H9 (cell line): ENCODE results near the gene LLGL2. TPM values are rescaled to one million over a fixed set of nuclear protein-coding genes. Genes with fewer than 3 reads are reported as not detected.

ENCODE experiments used
- DNase-seq: peaks from one replicate; pipeline ENCODE4 v3.0.0-alpha.2; 2017
- H2AFZ ChIP-seq: one replicate; pipeline ENCODE4 v1.6.1; 2013; ENCODE audit warnings: mild to moderate bottlenecking, low read length, control low read depth, moderate library complexity
- H2AK5ac ChIP-seq: 2 replicates; pipeline ENCODE4 v1.6.1; 2013; ENCODE audit warnings: low read length, control low read depth, mixed read lengths; ENCODE audit not compliant: insufficient read length
- H2BK120ac ChIP-seq: one replicate; pipeline ENCODE4 v1.6.1; 2013; ENCODE audit warnings: low read depth, mild to moderate bottlenecking, low read length, control low read depth, inconsistent platforms; ENCODE audit not compliant: poor library complexity, severe bottlenecking
- H2BK12ac ChIP-seq: 2 replicates; pipeline ENCODE4 v1.6.1; 2013; ENCODE audit warnings: low read length, control low read depth, mixed read lengths, low read depth; ENCODE audit not compliant: insufficient read length
- H2BK15ac ChIP-seq: 2 replicates; pipeline ENCODE4 v1.6.1; 2013; ENCODE audit warnings: low read depth, low read length, control low read depth
- H2BK20ac ChIP-seq: one replicate; pipeline ENCODE4 v1.6.1; 2013; ENCODE audit warnings: low read depth, mild to moderate bottlenecking, low read length, control low read depth, inconsistent platforms; ENCODE audit not compliant: poor library complexity, severe bottlenecking
- H2BK5ac ChIP-seq: 2 replicates; pipeline ENCODE4 v1.6.1; 2013; ENCODE audit warnings: low read length, control low read depth, mixed read lengths; ENCODE audit not compliant: insufficient read length
- H3K14ac ChIP-seq: 2 replicates; pipeline ENCODE4 v1.6.1; 2013; ENCODE audit warnings: low read length, control low read depth; ENCODE audit not compliant: insufficient read depth
- H3K18ac ChIP-seq: 2 replicates; pipeline ENCODE4 v1.6.1; 2013; ENCODE audit warnings: low read depth, mild to moderate bottlenecking, mixed read lengths, low read length, control low read depth; ENCODE audit not compliant: insufficient read length
- H3K23ac ChIP-seq: 2 replicates; pipeline ENCODE4 v1.6.1; 2013; ENCODE audit warnings: low read length, control low read depth, mixed read lengths, low read depth; ENCODE audit not compliant: insufficient read length
- H3K23me2 ChIP-seq: 2 replicates; pipeline ENCODE4 v1.6.1; 2013; ENCODE audit warnings: low read depth, mild to moderate bottlenecking, mixed read lengths, low read length, control low read depth; ENCODE audit not compliant: insufficient read length, poor library complexity, severe bottlenecking
- H3K27ac ChIP-seq: 2 replicates; pipeline ENCODE4 v1.5.1; 2013; ENCODE audit warnings: low read length, control low read depth, mixed read lengths, low read depth; ENCODE audit not compliant: insufficient read length
- H3K27me3 ChIP-seq: 2 replicates; pipeline ENCODE4 v1.6.1; 2013; ENCODE audit warnings: low read length, control low read depth, inconsistent platforms; ENCODE audit not compliant: insufficient read depth
- H3K4ac ChIP-seq: 2 replicates; pipeline ENCODE4 v1.6.1; 2013; ENCODE audit warnings: low read depth, mild to moderate bottlenecking, control low read depth, inconsistent platforms, low read length, moderate library complexity
- H3K4me1 ChIP-seq: 2 replicates; pipeline ENCODE4 v1.6.1; 2013; ENCODE audit warnings: low read length, control low read depth, inconsistent platforms; ENCODE audit not compliant: insufficient read depth
- H3K4me2 ChIP-seq: 2 replicates; pipeline ENCODE4 v1.6.1; 2013; ENCODE audit warnings: low read length, control low read depth, mixed read lengths; ENCODE audit not compliant: insufficient read length, insufficient read depth
- H3K56ac ChIP-seq: 2 replicates; pipeline ENCODE4 v1.6.1; 2013; ENCODE audit warnings: low read depth, mild to moderate bottlenecking, mixed read lengths, low read length, control low read depth; ENCODE audit not compliant: insufficient read length
- H3K79me1 ChIP-seq: 2 replicates; pipeline ENCODE4 v1.6.1; 2013; ENCODE audit warnings: low read depth, mild to moderate bottlenecking, moderate library complexity, low read length, control low read depth, inconsistent platforms; ENCODE audit not compliant: insufficient read depth, poor library complexity, severe bottlenecking
- H3K79me2 ChIP-seq: 2 replicates; pipeline ENCODE4 v1.6.1; 2013; ENCODE audit warnings: low read length, control low read depth, inconsistent platforms; ENCODE audit not compliant: insufficient read depth
- H3K9ac ChIP-seq: 2 replicates; pipeline ENCODE4 v1.6.1; 2013; ENCODE audit warnings: low read length, control low read depth, mixed read lengths; ENCODE audit not compliant: insufficient read length; ENCODE audit errors: extremely low read depth
- H3K9me3 ChIP-seq: one replicate; pipeline ENCODE4 v1.6.1; 2013; ENCODE audit warnings: low read depth, low read length, inconsistent platforms; ENCODE audit not compliant: control insufficient read depth
- H3T11ph ChIP-seq: one replicate; pipeline ENCODE4 v1.6.1; 2013; ENCODE audit warnings: mild to moderate bottlenecking, low read length, control low read depth, inconsistent platforms
- H4K20me1 ChIP-seq: one replicate; pipeline ENCODE4 v1.6.1; 2013; ENCODE audit not compliant: control insufficient read depth, insufficient read length, insufficient read depth
- H4K5ac ChIP-seq: 2 replicates; pipeline ENCODE4 v1.6.1; 2013; ENCODE audit warnings: low read depth, mild to moderate bottlenecking, mixed read lengths, low read length, control low read depth; ENCODE audit not compliant: insufficient read length
- H4K8ac ChIP-seq: replicated peaks from 2 replicates; pipeline ENCODE4 v1.6.1; 2013; ENCODE audit warnings: low read length, control low read depth, mixed read lengths, low read depth; ENCODE audit not compliant: insufficient read length
- H4K91ac ChIP-seq: 2 replicates; pipeline ENCODE4 v1.6.1; 2013; ENCODE audit warnings: low read depth, mild to moderate bottlenecking, moderate library complexity, mixed read lengths, low read length, control low read depth; ENCODE audit not compliant: insufficient read length
- H3K27ac Mint-ChIP-seq, 3 experiments: 2 replicates in 2 of 3; 3 replicates in 1 of 3; pipeline ENCODE4 v1.8.0; 2020 to 2021; ENCODE audit warnings: mixed read lengths in 3 of 3, mild to moderate bottlenecking in 1 of 3, moderate library complexity in 1 of 3
- H3K27me3 Mint-ChIP-seq: 2 replicates; pipeline ENCODE4 v1.8.0; 2021; ENCODE audit warnings: low read depth, mild to moderate bottlenecking, moderate library complexity, mixed read lengths
- H3K36me3 Mint-ChIP-seq, 3 experiments: 2 replicates in 2 of 3; 3 replicates in 1 of 3; pipeline ENCODE4 v1.8.0; 2020 to 2021; ENCODE audit warnings: low read depth in 3 of 3, mixed read lengths in 3 of 3; ENCODE audit not compliant: insufficient read depth in 1 of 3
- H3K4me1 Mint-ChIP-seq, 2 experiments: 2 replicates each; pipeline ENCODE4 v1.8.0; 2020; ENCODE audit warnings: mixed read lengths in 2 of 2
- H3K4me3 Mint-ChIP-seq, 2 experiments: 2 replicates in 1 of 2; 3 replicates in 1 of 2; pipeline ENCODE4 v1.8.0; 2020 to 2021; ENCODE audit warnings: mild to moderate bottlenecking in 2 of 2, mixed read lengths in 2 of 2, moderate library complexity in 1 of 2
- H3K9me3 Mint-ChIP-seq, 2 experiments: 2 replicates in 1 of 2; 3 replicates in 1 of 2; pipeline ENCODE4 v1.8.0; 2020; ENCODE audit warnings: mild to moderate bottlenecking in 2 of 2, mixed read lengths in 2 of 2, moderate library complexity in 1 of 2
- WGBS: extraction: QIAGEN DNeasy Blood & Tissue Kit; methylation state at CpG from one replicate; pipeline ENCODE4 v1.1.7; 2013; ENCODE audit warnings: missing lambda C conversion rate, low lambda C conversion rate, mixed read lengths; ENCODE audit not compliant: insufficient read length; ENCODE audit errors: extremely low coverage; 5-methylcytosine and 5-hydroxymethylcytosine counted together
- total RNA-seq: library from RNA; stranded (reverse); gene quantifications from 2 replicates; pipeline ENCODE4 v1.2.1, GENCODE V29; 2021
- TF ChIP-seq, protein P1 (sequence below): fragments of 200-600 bp; sonication (generic); conservative IDR thresholded peaks from 3 replicates; pipeline ENCODE4 v1.8.0; 2021; ENCODE audit warnings: antibody characterized with exemption, mild to moderate bottlenecking

Gene LLGL2
- total RNA-seq, 1 experiment from 2014 or later = 90.4 TPM

GRCh38 chr17:75570034-75570676 is 44.7 kb downstream of the LLGL2 start:
- Histone ChIP-seq H3K79me1 (no peaks in the 10 kb centered on the region), H2BK5ac (no peak overlapping the region), H4K8ac (no peak overlapping the region), H3K4me2 (no peak overlapping the region), H3K9ac (no peak overlapping the region), H3K18ac (no peak overlapping the region), H4K91ac (no peak overlapping the region), H2AK5ac (no peak overlapping the region), H3K14ac (no peak overlapping the region; the same call in 1 of the 2 replicates), H2BK120ac (no peak overlapping the region), H3K4me1 (no peaks in the 10 kb centered on the region), H3K27me3 (no peaks in the 10 kb centered on the region), H3T11ph (no peak overlapping the region), H3K56ac (no peak overlapping the region), H3K23me2 (no peaks in the 10 kb centered on the region), H2BK12ac (no peak overlapping the region), H2BK20ac (no peak overlapping the region), H3K4ac (no peak overlapping the region), H4K5ac (no peak overlapping the region), H2AFZ (no peak overlapping the region), H3K23ac (no peak overlapping the region), H3K79me2 (no peaks in the 10 kb centered on the region), H3K27ac (no peak overlapping the region), H2BK15ac (no peak overlapping the region), H3K9me3 (no peaks in the 10 kb centered on the region), H4K20me1 (no peaks in the 10 kb centered on the region)
- Mint-ChIP-seq H3K27ac (no peak overlapping the region), H3K4me3 (no peak overlapping the region), H3K27me3 (no peaks in the 10 kb centered on the region), H3K36me3 (peaks cover 2 to 30% (median 12%) of the 10 kb centered on the region in 3 experiments; a peak in 5 of 7 replicates), H3K9me3 (no peaks in the 10 kb centered on the region), H3K4me1 (no peaks in the 10 kb centered on the region)
- TF ChIP-seq, protein P1, sequence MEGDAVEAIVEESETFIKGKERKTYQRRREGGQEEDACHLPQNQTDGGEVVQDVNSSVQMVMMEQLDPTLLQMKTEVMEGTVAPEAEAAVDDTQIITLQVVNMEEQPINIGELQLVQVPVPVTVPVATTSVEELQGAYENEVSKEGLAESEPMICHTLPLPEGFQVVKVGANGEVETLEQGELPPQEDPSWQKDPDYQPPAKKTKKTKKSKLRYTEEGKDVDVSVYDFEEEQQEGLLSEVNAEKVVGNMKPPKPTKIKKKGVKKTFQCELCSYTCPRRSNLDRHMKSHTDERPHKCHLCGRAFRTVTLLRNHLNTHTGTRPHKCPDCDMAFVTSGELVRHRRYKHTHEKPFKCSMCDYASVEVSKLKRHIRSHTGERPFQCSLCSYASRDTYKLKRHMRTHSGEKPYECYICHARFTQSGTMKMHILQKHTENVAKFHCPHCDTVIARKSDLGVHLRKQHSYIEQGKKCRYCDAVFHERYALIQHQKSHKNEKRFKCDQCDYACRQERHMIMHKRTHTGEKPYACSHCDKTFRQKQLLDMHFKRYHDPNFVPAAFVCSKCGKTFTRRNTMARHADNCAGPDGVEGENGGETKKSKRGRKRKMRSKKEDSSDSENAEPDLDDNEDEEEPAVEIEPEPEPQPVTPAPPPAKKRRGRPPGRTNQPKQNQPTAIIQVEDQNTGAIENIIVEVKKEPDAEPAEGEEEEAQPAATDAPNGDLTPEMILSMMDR = no peak
- no peak for DNase-seq
- WGBS = no CpG with 5 or more reads among the region's 35 CpGs
